Neural crest cell (in vitro differentiated cells): ENCODE data around the gene GSTM4. TPM values are rescaled to one million over a fixed set of nuclear protein-coding genes. Genes with fewer than 3 reads are reported as not detected.

Experiments used
- DNase-seq: peaks from one replicate; pipeline ENCODE4 v3.0.0; 2021; ENCODE audit warnings: low read depth, mixed read lengths, low spot score
- H3K27ac Mint-ChIP-seq: one replicate; pipeline ENCODE4 v1.8.0; 2021; ENCODE audit warnings: mild to moderate bottlenecking, mixed read lengths; ENCODE audit not compliant: unreplicated experiment
- H3K27me3 Mint-ChIP-seq: 2 replicates; pipeline ENCODE4 v1.8.0; 2021; ENCODE audit warnings: low read depth, mild to moderate bottlenecking, mixed read lengths
- H3K36me3 Mint-ChIP-seq: 2 replicates; pipeline ENCODE4 v1.8.0; 2021; ENCODE audit warnings: low read depth, mild to moderate bottlenecking, mixed read lengths
- H3K4me1 Mint-ChIP-seq: 2 replicates; pipeline ENCODE4 v1.8.0; 2021; ENCODE audit warnings: mixed read lengths
- H3K4me3 Mint-ChIP-seq: one replicate; pipeline ENCODE4 v1.8.0; 2021; ENCODE audit warnings: mild to moderate bottlenecking, mixed read lengths
- H3K9me3 Mint-ChIP-seq: 2 replicates; pipeline ENCODE4 v1.8.0; 2021; ENCODE audit warnings: mixed read lengths
- total RNA-seq: library from RNA; stranded (reverse); gene quantifications from 2 replicates; pipeline ENCODE4 v1.2.1, GENCODE V29; 2021
- TF ChIP-seq, protein P1 (sequence below): fragments of 200-600 bp; sonication (generic); conservative IDR thresholded peaks from 2 replicates; pipeline ENCODE4 v1.5.0; 2021; ENCODE audit warnings: antibody characterized with exemption, mild to moderate bottlenecking

GSTM4 gene
- total RNA-seq, 1 donor from 2014 or later, result 28.2 TPM

DNA sequence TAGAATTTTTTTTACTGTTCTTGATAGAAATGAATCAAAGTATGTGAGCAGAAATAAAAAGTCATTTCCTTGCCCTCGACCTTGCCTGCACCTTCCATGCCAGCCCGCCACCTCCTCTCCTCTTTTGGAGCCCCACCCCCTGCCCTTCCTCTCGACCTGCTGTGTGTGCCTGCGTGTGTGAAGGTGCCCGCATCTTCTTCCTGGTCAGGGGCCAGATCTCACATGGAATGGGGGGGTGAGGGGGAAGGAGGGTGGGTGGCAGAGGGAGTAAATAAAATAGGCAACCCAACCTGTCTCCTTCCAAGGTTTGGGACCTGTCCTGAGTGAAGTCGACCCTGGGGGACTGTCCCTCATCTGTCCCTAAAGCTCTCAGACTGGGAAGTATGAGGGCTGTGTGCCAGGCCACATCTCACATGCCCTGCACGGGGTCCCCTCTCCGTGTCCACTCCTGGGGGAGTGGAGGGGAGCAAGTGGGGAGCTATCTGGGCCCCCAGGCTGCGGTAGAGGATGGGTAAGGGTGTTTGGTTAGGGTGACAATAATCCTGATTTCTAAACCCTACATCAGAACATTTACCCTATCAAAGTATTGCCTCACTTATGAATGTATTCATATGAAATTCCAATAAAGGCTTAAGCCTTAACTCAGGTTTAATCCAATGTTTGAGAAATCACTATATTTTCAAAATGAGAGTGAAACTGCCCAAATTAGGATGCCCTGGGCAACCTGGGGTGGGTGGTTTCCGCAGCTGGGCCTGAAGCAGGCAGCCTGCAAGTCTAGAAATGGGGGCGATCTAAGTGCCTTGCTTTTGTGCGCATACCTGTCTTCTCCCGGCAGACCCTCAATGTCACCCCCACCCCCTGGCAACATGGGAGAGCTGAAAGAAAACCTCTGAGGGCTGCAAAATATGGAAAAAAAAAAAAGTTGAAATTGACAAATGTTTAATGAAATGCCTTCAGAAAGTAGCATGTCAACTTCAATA lies 20.8 kb upstream of the GSTM4 start:
- H3K9me3 Mint-ChIP-seq, result no peaks in the 10 kb centered on the region
- no peak overlapping the region for H3K27ac Mint-ChIP-seq
- no peaks in the 10 kb centered on the region for H3K27me3 Mint-ChIP-seq
- peaks cover 15% of the 10 kb centered on the region for H3K4me1 Mint-ChIP-seq
- no peak overlapping the region for H3K4me3 Mint-ChIP-seq
- no peaks in the 10 kb centered on the region for H3K36me3 Mint-ChIP-seq
- DNase-seq, result no peak
- TF ChIP-seq, protein P1, sequence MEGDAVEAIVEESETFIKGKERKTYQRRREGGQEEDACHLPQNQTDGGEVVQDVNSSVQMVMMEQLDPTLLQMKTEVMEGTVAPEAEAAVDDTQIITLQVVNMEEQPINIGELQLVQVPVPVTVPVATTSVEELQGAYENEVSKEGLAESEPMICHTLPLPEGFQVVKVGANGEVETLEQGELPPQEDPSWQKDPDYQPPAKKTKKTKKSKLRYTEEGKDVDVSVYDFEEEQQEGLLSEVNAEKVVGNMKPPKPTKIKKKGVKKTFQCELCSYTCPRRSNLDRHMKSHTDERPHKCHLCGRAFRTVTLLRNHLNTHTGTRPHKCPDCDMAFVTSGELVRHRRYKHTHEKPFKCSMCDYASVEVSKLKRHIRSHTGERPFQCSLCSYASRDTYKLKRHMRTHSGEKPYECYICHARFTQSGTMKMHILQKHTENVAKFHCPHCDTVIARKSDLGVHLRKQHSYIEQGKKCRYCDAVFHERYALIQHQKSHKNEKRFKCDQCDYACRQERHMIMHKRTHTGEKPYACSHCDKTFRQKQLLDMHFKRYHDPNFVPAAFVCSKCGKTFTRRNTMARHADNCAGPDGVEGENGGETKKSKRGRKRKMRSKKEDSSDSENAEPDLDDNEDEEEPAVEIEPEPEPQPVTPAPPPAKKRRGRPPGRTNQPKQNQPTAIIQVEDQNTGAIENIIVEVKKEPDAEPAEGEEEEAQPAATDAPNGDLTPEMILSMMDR, result no peak

DNA sequence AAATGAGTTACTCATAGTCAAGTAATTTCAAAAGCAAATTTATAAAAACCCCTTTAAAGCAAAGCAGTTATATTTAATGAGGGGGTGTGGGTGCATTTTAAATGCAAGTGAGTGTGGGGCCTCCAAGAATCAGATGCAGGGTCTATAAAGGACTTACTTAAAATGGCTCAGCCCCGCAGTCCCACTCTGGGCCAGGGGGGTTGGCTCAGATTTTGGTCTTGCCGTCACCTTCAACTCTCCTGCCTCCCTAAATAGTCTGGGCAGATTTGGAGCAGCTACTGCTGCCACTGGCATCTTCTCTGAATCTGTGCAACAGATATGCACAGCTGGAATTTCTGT lies 20.1 kb upstream of the GSTM4 start:
- Mint-ChIP-seq H3K4me1 (peaks cover 17% of the 10 kb centered on the region), H3K4me3 (no peak overlapping the region), H3K27me3 (no peaks in the 10 kb centered on the region), H3K36me3 (no peaks in the 10 kb centered on the region), H3K27ac (no peak overlapping the region), H3K9me3 (no peaks in the 10 kb centered on the region)
- TF ChIP-seq, protein P1, result no peak
- DNase-seq, result no peak

DNA sequence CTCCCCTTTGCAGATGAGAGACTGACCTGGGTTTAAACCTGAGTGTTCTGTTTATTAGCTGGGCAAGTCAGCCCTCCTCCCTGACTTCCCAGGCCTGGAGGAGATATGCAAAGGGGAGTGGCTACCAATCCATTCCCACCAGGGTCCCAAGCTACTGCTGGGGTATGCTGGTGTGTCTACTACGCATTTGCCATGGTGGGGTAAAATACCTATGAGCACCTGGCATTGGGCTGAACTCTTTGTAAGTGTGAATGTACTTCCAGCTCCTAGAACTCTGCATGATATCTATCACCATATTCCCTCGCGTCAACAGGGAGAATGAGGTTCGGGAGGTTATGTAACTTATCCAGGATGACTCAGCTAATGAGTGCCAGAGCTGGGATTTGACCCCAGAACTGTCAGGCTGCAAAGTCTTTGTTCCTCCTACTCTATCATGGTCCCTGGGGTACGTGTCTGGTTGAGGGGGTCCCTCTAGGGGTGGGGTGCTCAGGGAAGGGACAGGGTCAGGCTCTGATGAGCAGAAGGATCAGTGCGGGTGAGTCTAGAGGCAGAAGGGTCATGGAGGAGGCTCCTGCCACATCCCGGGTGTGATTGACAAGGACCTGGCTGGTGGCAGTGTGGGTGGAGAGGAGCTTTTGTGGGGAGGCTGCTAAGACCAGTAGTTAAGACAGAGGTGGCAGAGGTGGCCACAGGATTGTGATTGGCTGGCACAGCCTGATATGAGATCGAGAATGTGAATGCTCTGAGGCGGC lies 19.5 kb upstream of the GSTM4 start:
- no peak for DNase-seq
- H3K27ac Mint-ChIP-seq, result no peak overlapping the region
- TF ChIP-seq, protein P1, result no peak
- no peaks in the 10 kb centered on the region for H3K9me3 Mint-ChIP-seq
- peaks cover 17% of the 10 kb centered on the region for H3K4me1 Mint-ChIP-seq
- H3K4me3 Mint-ChIP-seq, result peak overlapping the region; percentile 8
- H3K36me3 Mint-ChIP-seq, result no peaks in the 10 kb centered on the region
- H3K27me3 Mint-ChIP-seq, result no peaks in the 10 kb centered on the region

DNA sequence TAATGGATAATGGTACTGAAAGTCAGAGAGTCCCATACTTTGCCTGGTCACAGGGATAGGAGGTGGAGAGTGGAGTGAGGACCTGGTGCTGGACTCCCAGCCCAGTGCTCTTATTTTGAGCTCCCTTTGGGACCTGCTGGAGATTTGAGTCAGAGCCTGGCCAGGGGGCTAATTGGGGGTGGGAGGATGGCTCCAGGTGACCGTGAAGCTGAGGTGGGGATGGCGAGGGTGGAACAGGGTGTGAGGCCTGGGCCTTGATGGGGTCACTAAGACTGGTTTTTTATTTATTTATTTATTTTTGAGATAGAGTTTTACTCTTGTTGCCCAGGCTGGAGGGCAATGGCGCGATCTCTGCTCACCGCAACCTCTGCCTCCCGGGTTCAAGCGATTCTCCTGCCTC lies 18.5 kb upstream of the GSTM4 start:
- Mint-ChIP-seq H3K9me3 (no peaks in the 10 kb centered on the region), H3K4me3 (no peak overlapping the region), H3K27me3 (no peaks in the 10 kb centered on the region), H3K27ac (no peak overlapping the region), H3K36me3 (no peaks in the 10 kb centered on the region), H3K4me1 (peaks cover 17% of the 10 kb centered on the region)
- DNase-seq, result no peak
- TF ChIP-seq, protein P1, result no peak

DNA sequence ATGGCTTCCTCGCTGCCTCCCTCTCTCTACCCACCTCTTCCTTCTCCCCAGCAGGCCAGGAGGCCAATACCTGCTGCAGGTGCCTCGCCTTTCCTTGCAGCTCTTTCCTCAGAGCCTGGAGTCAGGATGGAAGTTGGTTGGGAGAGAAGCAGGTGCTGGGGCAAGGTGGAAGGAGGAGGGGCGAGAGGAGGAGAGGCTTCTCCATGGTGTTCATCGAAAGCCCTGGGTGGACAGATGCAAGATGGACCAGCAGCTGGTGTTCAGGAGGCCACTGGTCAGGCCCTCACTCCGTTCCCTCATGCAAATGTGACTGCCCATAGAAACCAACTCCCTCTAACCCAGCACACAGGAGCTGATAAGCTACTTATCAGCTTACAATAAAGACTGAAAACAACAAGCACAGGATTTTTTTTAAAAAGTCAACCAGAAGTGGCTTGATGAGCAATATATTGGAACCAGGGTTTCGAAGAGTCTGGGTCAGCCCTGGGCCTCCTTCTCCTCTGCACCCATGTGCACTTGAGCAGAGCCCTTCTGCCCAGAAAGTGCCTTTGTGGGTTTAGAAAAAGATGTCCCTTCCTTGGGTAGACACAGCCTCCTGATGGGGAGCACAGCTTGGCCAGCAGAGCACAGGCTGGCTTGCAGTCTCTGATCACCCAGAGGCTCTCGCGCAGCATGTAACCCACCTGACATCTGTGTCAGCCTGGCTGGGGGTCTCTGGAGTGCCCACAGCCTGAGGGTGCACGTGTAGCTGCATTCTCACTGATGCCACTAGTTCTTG lies 16.6 kb upstream of the GSTM4 start:
- TF ChIP-seq, protein P1, result no peak
- Mint-ChIP-seq H3K36me3 (no peaks in the 10 kb centered on the region), H3K27ac (no peak overlapping the region), H3K27me3 (no peaks in the 10 kb centered on the region), H3K9me3 (no peaks in the 10 kb centered on the region), H3K4me1 (peaks cover 21% of the 10 kb centered on the region), H3K4me3 (no peak overlapping the region)
- no peak for DNase-seq
